Astrocyte (in vitro differentiated cells and primary cell): ENCODE data around the gene BCL7A. TPM values are rescaled to one million over a fixed set of nuclear protein-coding genes. Genes with fewer than 3 reads are reported as not detected.

ENCODE experiments used
- DNase-seq: peaks from one replicate; pipeline ENCODE4 v3.0.0-alpha.2; 2010; ENCODE audit warnings: low read depth
- FAIRE-seq: peaks from 2 replicates; lab custom pipeline; 2011; peaks lifted over from hg19 to GRCh38; lab: Jason Lieb, UNC
- H2AFZ ChIP-seq: 2 replicates; pipeline ENCODE4 v1.6.0; 2012; ENCODE audit warnings: low read depth, low read length, inconsistent platforms
- H3K27ac ChIP-seq: 2 replicates; pipeline ENCODE4 v1.5.1; 2011; ENCODE audit warnings: low read depth, low read length, inconsistent platforms
- H3K27me3 ChIP-seq: 2 replicates; pipeline ENCODE4 v1.6.0; 2011; ENCODE audit warnings: low read length, inconsistent platforms; ENCODE audit not compliant: insufficient read depth
- H3K36me3 ChIP-seq: 2 replicates; pipeline ENCODE4 v1.5.1; 2011; ENCODE audit warnings: low read length, inconsistent platforms; ENCODE audit not compliant: insufficient read depth
- H3K4me1 ChIP-seq: 2 replicates; pipeline ENCODE4 v1.5.1; 2011; ENCODE audit warnings: low read length, inconsistent platforms; ENCODE audit not compliant: insufficient read depth
- H3K4me2 ChIP-seq: 2 replicates; pipeline ENCODE4 v1.6.0; 2012; ENCODE audit warnings: low read length, inconsistent platforms
- H3K4me3 ChIP-seq: 2 replicates; pipeline ENCODE4 v1.5.1; 2011; ENCODE audit warnings: low read depth, mild to moderate bottlenecking, low read length, inconsistent platforms; ENCODE audit not compliant: insufficient read depth
- H3K79me2 ChIP-seq: 2 replicates; pipeline ENCODE4 v1.6.0; 2012; ENCODE audit warnings: mild to moderate bottlenecking, low read length, inconsistent platforms; ENCODE audit not compliant: insufficient read depth
- H3K9ac ChIP-seq: 2 replicates; pipeline ENCODE4 v1.6.0; 2012; ENCODE audit warnings: mild to moderate bottlenecking, low read length, inconsistent platforms
- H3K9me3 ChIP-seq: 2 replicates; pipeline ENCODE4 v1.5.1; 2012; ENCODE audit warnings: low read depth, mild to moderate bottlenecking, low read length, inconsistent platforms; ENCODE audit not compliant: insufficient read depth
- H4K20me1 ChIP-seq: 2 replicates; pipeline ENCODE4 v1.6.0; 2012; ENCODE audit warnings: low read length, inconsistent platforms; ENCODE audit not compliant: insufficient read depth
- H3K27ac Mint-ChIP-seq: one replicate; pipeline ENCODE4 v1.8.0; 2021; ENCODE audit warnings: mild to moderate bottlenecking, mixed read lengths; ENCODE audit not compliant: unreplicated experiment
- H3K27me3 Mint-ChIP-seq: one replicate; pipeline ENCODE4 v1.8.0; 2021; ENCODE audit warnings: low read depth, mixed read lengths; ENCODE audit not compliant: unreplicated experiment
- H3K36me3 Mint-ChIP-seq: one replicate; pipeline ENCODE4 v1.8.0; 2021; ENCODE audit warnings: low read depth, mixed read lengths; ENCODE audit not compliant: unreplicated experiment
- H3K4me1 Mint-ChIP-seq: one replicate; pipeline ENCODE4 v1.8.0; 2021; ENCODE audit warnings: low read depth, mixed read lengths; ENCODE audit not compliant: unreplicated experiment
- H3K4me3 Mint-ChIP-seq: one replicate; pipeline ENCODE4 v1.8.0; 2021; ENCODE audit warnings: mild to moderate bottlenecking, moderate library complexity, mixed read lengths; ENCODE audit not compliant: unreplicated experiment
- H3K9me3 Mint-ChIP-seq: one replicate; pipeline ENCODE4 v1.8.0; 2021; ENCODE audit warnings: mild to moderate bottlenecking, mixed read lengths; ENCODE audit not compliant: unreplicated experiment
- CTCF ChIP-seq: IDR thresholded peaks from 2 replicates; pipeline ENCODE4 v1.5.1; 2011; ENCODE audit warnings: low read depth, mild to moderate bottlenecking, inconsistent platforms, low read length, moderate library complexity; ENCODE audit not compliant: insufficient read depth
- EZH2 ChIP-seq: IDR thresholded peaks from 2 replicates; pipeline ENCODE4 v1.6.1; 2012; ENCODE audit warnings: mild to moderate bottlenecking, low read length, inconsistent platforms; ENCODE audit not compliant: insufficient read depth
- total RNA-seq: library from RNA; stranded (reverse); gene quantifications from 2 replicates; pipeline ENCODE4 v1.2.1, GENCODE V29; 2021

BCL7A gene
- total RNA-seq, 1 donor from 2014 or later = 9.6 TPM

DNA sequence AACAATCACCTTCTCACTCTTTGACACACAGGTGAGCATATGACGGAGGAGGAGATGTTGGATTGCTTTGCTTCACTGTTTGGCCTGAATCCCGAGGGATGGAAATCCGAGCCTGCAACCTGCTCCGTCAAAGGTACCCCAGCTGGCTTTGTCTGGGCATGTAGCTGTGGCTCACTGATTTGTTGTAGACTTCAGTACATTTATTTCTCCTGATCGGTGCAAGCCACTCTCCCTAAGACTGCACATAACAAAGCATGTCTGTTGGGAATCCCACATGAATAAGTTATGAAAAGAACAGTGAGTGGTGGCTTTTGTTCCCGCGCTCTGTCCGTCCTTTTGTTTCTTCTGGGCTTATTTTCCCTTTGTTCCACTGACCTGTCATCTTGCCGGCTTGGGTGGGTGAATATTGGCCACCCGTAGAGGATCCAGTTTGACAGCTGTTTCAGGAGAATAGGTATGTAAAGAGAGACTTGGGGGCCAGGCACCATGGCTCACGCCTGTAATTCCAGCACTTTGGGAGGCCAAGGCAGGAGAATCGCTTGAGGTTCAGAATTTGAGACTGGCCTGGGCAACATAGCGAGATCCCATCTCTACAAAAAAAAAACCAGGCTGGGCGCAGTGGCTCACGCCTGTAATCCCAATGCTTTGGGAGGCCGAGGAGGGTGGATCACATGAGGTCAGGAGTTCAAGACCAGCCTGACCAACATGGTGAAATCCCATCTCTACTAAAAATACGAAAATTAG, 20.0 kb upstream of the BCL7A start:
- Histone ChIP-seq H3K9ac (no peak overlapping the region), H3K4me1 (peaks cover 11% of the 10 kb centered on the region), H3K36me3 (no peaks in the 10 kb centered on the region), H3K4me2 (no peak overlapping the region), H3K79me2 (no peaks in the 10 kb centered on the region), H4K20me1 (no peaks in the 10 kb centered on the region), H3K9me3 (no peaks in the 10 kb centered on the region), H3K27me3 (no peaks in the 10 kb centered on the region), H3K27ac (no peak overlapping the region), H2AFZ (peak overlapping the region; percentile 47), H3K4me3 (no peak overlapping the region)
- Mint-ChIP-seq H3K27ac (peak overlapping the region; percentile 77), H3K36me3 (peaks cover 5% of the 10 kb centered on the region), H3K9me3 (peaks cover 5% of the 10 kb centered on the region), H3K27me3 (peaks cover 3% of the 10 kb centered on the region), H3K4me1 (peaks cover 7% of the 10 kb centered on the region), H3K4me3 (no peak overlapping the region)
- TF ChIP-seq CTCF = no peak
- no peak for TF ChIP-seq EZH2
- FAIRE-seq (no peak), DNase-seq (no peak)

DNA sequence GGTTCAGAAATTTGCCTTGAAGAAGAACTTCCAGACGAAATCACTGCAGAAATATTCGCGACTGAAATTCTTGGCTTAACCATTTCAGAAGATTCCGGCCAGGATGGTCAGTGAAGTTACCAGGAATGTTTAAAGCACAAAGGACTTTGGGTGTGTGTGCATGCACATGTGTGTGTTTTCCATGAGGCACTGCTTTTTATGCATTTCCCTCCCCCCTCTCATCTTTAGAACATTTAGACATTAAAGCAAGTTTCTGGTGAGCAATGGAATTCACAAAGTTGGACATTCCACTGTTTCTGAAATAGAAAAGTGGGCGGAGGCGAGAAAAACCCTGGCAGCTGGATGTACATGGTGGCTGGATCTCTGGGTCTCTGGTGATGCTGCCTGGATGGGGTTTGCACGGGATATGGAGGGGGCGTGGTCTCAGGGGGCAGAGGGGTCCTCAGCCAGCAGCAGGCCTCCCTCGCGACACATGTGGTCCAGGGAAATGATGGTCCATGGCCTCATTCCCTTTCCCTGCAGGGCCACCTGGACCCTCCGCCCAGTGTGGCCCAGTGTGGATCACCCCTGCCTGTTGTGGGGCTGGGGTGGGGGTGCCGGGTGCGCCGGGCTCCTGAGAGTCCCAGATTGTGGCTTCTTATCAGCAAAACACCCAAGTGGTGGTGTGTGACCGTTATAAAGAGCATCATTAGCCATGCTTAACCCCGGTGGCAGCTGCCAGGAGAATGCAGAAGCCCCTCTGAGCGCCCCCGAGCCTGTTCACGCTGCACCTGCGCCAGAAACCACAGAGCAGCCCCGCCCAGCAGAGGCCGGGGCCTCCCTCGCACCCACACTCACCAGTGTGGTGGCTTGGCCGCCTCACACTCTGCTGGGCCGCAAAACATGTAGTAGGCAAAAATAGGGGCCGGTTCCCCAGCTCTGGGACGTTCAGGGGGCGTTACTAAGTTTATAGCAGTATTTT, 17.8 kb upstream of the BCL7A start:
- Histone ChIP-seq H3K36me3 (no peaks in the 10 kb centered on the region), H3K4me3 (no peak overlapping the region), H2AFZ (no peak overlapping the region), H4K20me1 (no peaks in the 10 kb centered on the region), H3K4me2 (peak overlapping the region; percentile 13), H3K9ac (no peak overlapping the region), H3K79me2 (no peaks in the 10 kb centered on the region), H3K27me3 (no peaks in the 10 kb centered on the region), H3K4me1 (peaks cover 11% of the 10 kb centered on the region), H3K27ac (peak overlapping the region; percentile 5), H3K9me3 (no peaks in the 10 kb centered on the region)
- TF ChIP-seq CTCF = no peak
- TF ChIP-seq EZH2 = no peak
- FAIRE-seq (peak; percentile 66), DNase-seq (peak; percentile 76)
- H3K36me3 Mint-ChIP-seq = peaks cover 9% of the 10 kb centered on the region
- H3K4me3 Mint-ChIP-seq = no peak overlapping the region
- peaks cover 5% of the 10 kb centered on the region for H3K9me3 Mint-ChIP-seq
- H3K27ac Mint-ChIP-seq = peak overlapping the region; percentile 69
- peaks cover 8% of the 10 kb centered on the region for H3K27me3 Mint-ChIP-seq
- H3K4me1 Mint-ChIP-seq = peaks cover 7% of the 10 kb centered on the region
